Panc1 (cell line): ENCODE results near the gene SLC8A1.

Source experiments
- CTCF ChIP-seq: fragments of 450-650 bp; IDR thresholded peaks from 2 replicates; pipeline ENCODE4 v1.5.1; 2017; ENCODE audit warnings: mild to moderate bottlenecking
- POLR2AphosphoS5 ChIP-seq: IDR thresholded peaks from 2 replicates; pipeline ENCODE4 v1.6.1; 2012; ENCODE audit warnings: mild to moderate bottlenecking, low read depth, low read length, moderate library complexity
- REST ChIP-seq, 2 experiments: IDR thresholded peaks; 2 replicates each; pipeline ENCODE4 v1.6.1; 2011 to 2012; ENCODE audit warnings: low read depth in 2 of 2, control low read depth in 1 of 2, low read length in 1 of 2, mild to moderate bottlenecking in 1 of 2, moderate library complexity in 1 of 2; ENCODE audit not compliant: insufficient read depth in 1 of 2
- SIN3A ChIP-seq: IDR thresholded peaks from 2 replicates; pipeline ENCODE4 v1.6.1; 2012; ENCODE audit warnings: low read depth, mild to moderate bottlenecking, low read length, moderate library complexity, borderline replicate concordance; ENCODE audit not compliant: insufficient read depth
- TCF7L2 ChIP-seq: IDR thresholded peaks from 2 replicates; pipeline ENCODE4 v1.6.1; 2011; ENCODE audit warnings: mild to moderate bottlenecking, low read depth, low read length, inconsistent platforms

- TF ChIP-seq CTCF (no peak), POLR2AphosphoS5 (no peak), REST (IDR thresholded peaks at IDR 0.05; ENCODE audit: insufficient read depth in 1 of 2, low read depth in 2 of 2, low read length in 1 of 2) (no peak), SIN3A (no peak), TCF7L2 (no peak)
Observed at GRCh38 chr2:40181855-40182254, 270.0 kb downstream of the SLC8A1 start.
